Measurements from ENCODE around the gene ZBTB39.
"Not testable (repeated sequence)": the region's sequence is repeated elsewhere in the genome, so short reads cannot be mapped to it uniquely, and the experiment has no call there.

The ZBTB39 gene

GRCh38 chr12:57005980-57006808 is at the start of gene ZBTB39:
TSS of gene ZBTB39 (minus strand) at chr12:57006546. CDS start at chr12:57004917, 1,629 bp downstream.
- peak; percentile 85 for DNase-seq

- DNase-seq: no peak
Observed at GRCh38 chr12:57055824-57056223, 49.5 kb upstream of the ZBTB39 start.

GRCh38 chr12:57053901-57054300 is 47.6 kb upstream of the ZBTB39 start:
- DNase-seq: not testable (repeated sequence)

GRCh38 chr12:57053146-57053545 is 46.8 kb upstream of the ZBTB39 start:
- not testable (repeated sequence) for DNase-seq

GRCh38 chr12:57051011-57051410 is 44.7 kb upstream of the ZBTB39 start:
- no peak for DNase-seq

GRCh38 chr12:57049890-57050289 is 43.5 kb upstream of the ZBTB39 start, which contains the start of gene MYO1A:
TSS of gene MYO1A (minus strand) at chr12:57050129. CDS start at chr12:57048323, 1,806 bp downstream.
- peak; percentile 68 for DNase-seq

- DNase-seq: no peak
Observed at GRCh38 chr12:57049119-57049446, 42.7 kb upstream of the ZBTB39 start.

GRCh38 chr12:57048423-57049118 is 42.2 kb upstream of the ZBTB39 start:
- DNase-seq: peak; percentile 54

GRCh38 chr12:57047981-57048380 is 41.6 kb upstream of the ZBTB39 start:
- no peak for DNase-seq

GRCh38 chr12:57046947-57047890 is 40.9 kb upstream of the ZBTB39 start:
- no peak for DNase-seq

GRCh38 chr12:57046086-57046791 is 39.9 kb upstream of the ZBTB39 start:
- DNase-seq: no peak

GRCh38 chr12:57044889-57045288 is 38.5 kb upstream of the ZBTB39 start:
- no peak for DNase-seq

- DNase-seq: no peak
Observed at GRCh38 chr12:57044468-57044867, 38.1 kb upstream of the ZBTB39 start.

- DNase-seq: no peak
Observed at GRCh38 chr12:57042695-57043094, 36.3 kb upstream of the ZBTB39 start.

GRCh38 chr12:57040750-57041149 is 34.4 kb upstream of the ZBTB39 start:
- DNase-seq: no peak

GRCh38 chr12:57040211-57040610 is 33.9 kb upstream of the ZBTB39 start:
- no peak for DNase-seq

- no peak for DNase-seq
Observed at GRCh38 chr12:57039016-57039798, 32.9 kb upstream of the ZBTB39 start.

GRCh38 chr12:57037264-57037663 is 30.9 kb upstream of the ZBTB39 start:
- DNase-seq: no peak

GRCh38 chr12:57033431-57033830 is 27.1 kb upstream of the ZBTB39 start:
- no peak for DNase-seq

- no peak for DNase-seq
Observed at GRCh38 chr12:57031789-57032188, 25.4 kb upstream of the ZBTB39 start.

GRCh38 chr12:57031138-57031725 is 24.9 kb upstream of the ZBTB39 start:
- DNase-seq: no peak

Data from islet precursor cell (in vitro differentiated cells).